Fibroblast of the aortic adventitia (primary cell): ENCODE measurements around the gene TIAM1. TPM values are rescaled to one million over a fixed set of nuclear protein-coding genes. Genes with fewer than 3 reads are reported as not detected.
A peak's percentile ranks its signal among the peaks of the same experiment; 100 is the strongest.

Experiments
- DNase-seq: peaks from one replicate; pipeline ENCODE4 v3.0.0-alpha.2; 2010; ENCODE audit warnings: low read depth
- H3K4me3 ChIP-seq: 2 replicates; pipeline ENCODE4 v1.5.1; 2011; ENCODE audit warnings: low read depth, mild to moderate bottlenecking, control low read depth, low read length, moderate library complexity
- CTCF ChIP-seq: IDR thresholded peaks from 2 replicates; pipeline ENCODE4 v1.5.1; 2011; ENCODE audit warnings: mild to moderate bottlenecking, low read length, control low read depth, inconsistent platforms; ENCODE audit not compliant: insufficient read depth
- total RNA-seq: library from RNA; depleted of rRNA; stranded (reverse); fragments of >200 nt; gene quantifications from 2 replicates; pipeline ENCODE4 v1.2.3, GENCODE V29; 2012; ENCODE audit warnings: low replicate concordance

The TIAM1 gene
- total RNA-seq, 1 donor: 15.1 TPM

DNA sequence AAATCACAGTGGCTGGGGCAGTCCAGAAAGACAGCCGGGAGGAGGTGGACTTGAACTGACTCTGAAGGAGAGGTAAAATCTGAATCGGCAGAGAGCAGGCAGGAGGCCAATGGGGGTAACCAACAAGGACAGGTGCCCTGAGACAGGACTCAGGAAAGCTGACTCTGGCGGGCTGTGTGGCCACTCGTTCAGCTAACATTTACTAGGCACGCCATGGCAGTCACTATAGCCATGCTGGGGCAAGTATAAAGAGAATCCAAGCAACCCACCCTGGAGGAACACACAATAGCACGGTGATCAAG lies 7.4 kb downstream of the TIAM1 start:
- DNase-seq: no peak
- H3K4me3 ChIP-seq: no peak overlapping the region
- TF ChIP-seq CTCF: no peak

DNA sequence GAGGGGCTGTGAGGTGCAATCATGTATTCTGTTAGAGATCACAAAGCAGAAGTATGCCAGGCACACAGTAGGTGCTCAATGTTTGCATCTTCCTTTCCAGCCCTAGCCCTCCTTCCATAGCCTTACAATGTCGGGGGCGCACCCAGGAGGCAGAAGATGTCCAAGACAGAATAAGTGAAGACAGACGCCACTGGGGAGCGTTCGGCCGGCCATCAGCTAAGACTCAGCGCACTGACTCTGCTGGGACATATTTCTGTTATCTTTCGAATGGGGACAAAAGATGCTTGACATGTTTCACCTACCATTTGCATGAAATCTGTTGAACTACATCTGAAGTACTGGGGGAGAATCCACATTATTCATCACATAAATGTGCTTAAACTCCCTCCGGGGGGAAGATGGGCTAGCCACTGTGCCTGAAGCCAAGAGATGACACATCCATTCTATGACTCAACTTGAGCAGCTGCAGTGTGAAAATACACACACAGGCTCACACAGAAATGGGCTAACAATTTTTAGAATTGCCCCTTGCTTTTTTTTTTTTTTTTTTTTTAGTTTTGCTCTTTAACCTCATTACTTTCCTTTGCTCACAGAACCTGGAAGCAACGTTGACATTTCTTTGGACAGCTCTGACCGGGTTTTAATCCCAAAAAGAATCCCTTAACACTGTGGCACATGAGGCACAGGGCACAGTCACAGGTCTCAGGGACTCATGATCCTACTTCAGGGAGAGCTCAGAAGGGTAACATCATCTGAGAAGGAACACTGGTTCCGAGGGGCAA lies 7.9 kb downstream of the TIAM1 start:
- H3K4me3 ChIP-seq: no peak overlapping the region

GRCh38 chr21:31334648-31335121 lies 9.4 kb downstream of the TIAM1 start:
- no peak overlapping the region for H3K4me3 ChIP-seq
- DNase-seq: no peak
- no peak for TF ChIP-seq CTCF

More for the DNA sequence above, 7.9 kb downstream of the TIAM1 start:
- DNase-seq: peak; percentile 91
- no peak for TF ChIP-seq CTCF

DNA sequence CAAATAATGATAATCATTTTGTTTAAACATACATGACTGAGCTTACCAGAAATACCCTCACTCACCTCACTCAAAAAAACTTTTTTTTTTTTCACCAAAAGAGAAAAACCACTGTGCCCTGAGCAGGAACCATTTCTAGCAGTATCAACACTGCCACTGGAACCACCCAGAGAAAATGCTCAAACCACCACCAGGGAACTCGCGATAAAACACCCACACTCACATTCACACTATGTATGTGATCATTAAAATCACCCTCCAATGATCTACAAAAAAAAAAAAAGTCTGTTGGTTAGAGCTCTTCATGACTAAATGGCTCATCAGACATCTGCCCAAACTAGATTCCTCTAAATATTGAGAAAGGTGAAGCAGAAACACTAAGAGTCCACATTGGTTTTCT lies 11.5 kb downstream of the TIAM1 start:
- no peak for TF ChIP-seq CTCF
- H3K4me3 ChIP-seq: no peak overlapping the region
- DNase-seq: no peak

DNA sequence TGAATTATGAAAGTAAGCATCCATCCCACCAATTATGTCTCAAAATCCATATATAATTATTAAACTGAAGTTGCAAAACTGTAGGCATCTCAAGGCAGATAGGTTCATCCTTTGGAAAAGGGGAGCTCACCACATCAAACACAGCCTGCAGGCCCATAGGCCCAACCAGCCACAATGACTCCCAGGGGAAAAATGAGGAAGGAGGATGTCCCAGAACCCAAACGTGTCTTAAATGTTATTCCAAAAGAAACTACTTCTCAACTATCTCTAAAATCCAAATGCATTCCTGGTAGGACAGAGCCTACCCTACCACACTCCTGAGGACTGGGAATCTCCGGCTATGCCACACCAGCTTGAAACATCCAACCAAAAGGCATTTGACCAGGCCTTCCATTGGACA lies 12.8 kb downstream of the TIAM1 start:
- DNase-seq: no peak
- H3K4me3 ChIP-seq: no peak overlapping the region
- no peak for TF ChIP-seq CTCF

- DNase-seq: no peak
- TF ChIP-seq CTCF: no peak
- no peak overlapping the region for H3K4me3 ChIP-seq
Measured at GRCh38 chr21:31330144-31330483, 13.9 kb downstream of the TIAM1 start.
